Left renal pelvis (tissue), 4 donors: Measurements from ENCODE around the gene GRK1. TPM values are rescaled to one million over a fixed set of nuclear protein-coding genes. Genes with fewer than 3 reads are reported as not detected.
"Not testable (repeated sequence)": the region's sequence is repeated elsewhere in the genome, so short reads cannot be mapped to it uniquely, and the experiment has no call there.

Experiments
- DNase-seq, 4 donors: peaks; one replicate each; pipeline ENCODE4 v3.0.0-alpha.2; 2013; ENCODE audit warnings: low read depth in 4 of 4, low spot score in 3 of 4
- polyA plus RNA-seq, 4 donors: library from polyadenylated mRNA; unstranded; fragments of 120-200 nt; gene quantifications; one replicate each; pipeline ENCODE4 v1.2.1, GENCODE V29; 2013; ENCODE audit not compliant: insufficient read length in 4 of 4

GRK1 gene
- polyA plus RNA-seq, 4 donors = 0.07 to 0.26 (median 0.14) TPM

- not testable (repeated sequence) for DNase-seq
Measured at GRCh38 chr13:113725329-113726105, 58.5 kb downstream of the GRK1 start.

- not testable (repeated sequence) for DNase-seq
Measured at GRCh38 chr13:113726106-113726821, 59.2 kb downstream of the GRK1 start.

GRCh38 chr13:113726961-113727411 lies 60.0 kb downstream of the GRK1 start:
- DNase-seq = no peak

- no peak for DNase-seq
Measured at GRCh38 chr13:113728571-113729054, 61.6 kb downstream of the GRK1 start.

GRCh38 chr13:113729187-113730019 lies 62.4 kb downstream of the GRK1 start:
- DNase-seq = no peak

- DNase-seq = no peak
Measured at GRCh38 chr13:113730258-113730691, 63.3 kb downstream of the GRK1 start.

- DNase-seq = no peak
Measured at GRCh38 chr13:113730831-113731191, 63.8 kb downstream of the GRK1 start.

- no peak for DNase-seq
Measured at GRCh38 chr13:113731192-113732175, 64.5 kb downstream of the GRK1 start.

- no peak for DNase-seq
Measured at GRCh38 chr13:113732176-113732960, 65.3 kb downstream of the GRK1 start.

- no peak for DNase-seq
Measured at GRCh38 chr13:113732961-113733950, 66.2 kb downstream of the GRK1 start.

GRCh38 chr13:113734099-113734825 lies 67.2 kb downstream of the GRK1 start:
- no peak for DNase-seq

GRCh38 chr13:113734826-113735125 lies 67.8 kb downstream of the GRK1 start:
- DNase-seq = no peak

- no peak for DNase-seq
Measured at GRCh38 chr13:113735194-113735593, 68.2 kb downstream of the GRK1 start.

GRCh38 chr13:113735750-113736149 lies 68.7 kb downstream of the GRK1 start:
- no peak for DNase-seq

- no peak for DNase-seq
Measured at GRCh38 chr13:113736258-113736731, 69.3 kb downstream of the GRK1 start.

- DNase-seq = no peak
Measured at GRCh38 chr13:113737803-113738202, 70.8 kb downstream of the GRK1 start.
